ENCODE measurements around the gene DNAJC17. TPM values are rescaled to one million over a fixed set of nuclear protein-coding genes. Genes with fewer than 3 reads are reported as not detected.

The DNAJC17 gene
- total RNA-seq, 4 donors from 2014 or later, result 20.4 to 40.2 (median 30.3) TPM

DNA sequence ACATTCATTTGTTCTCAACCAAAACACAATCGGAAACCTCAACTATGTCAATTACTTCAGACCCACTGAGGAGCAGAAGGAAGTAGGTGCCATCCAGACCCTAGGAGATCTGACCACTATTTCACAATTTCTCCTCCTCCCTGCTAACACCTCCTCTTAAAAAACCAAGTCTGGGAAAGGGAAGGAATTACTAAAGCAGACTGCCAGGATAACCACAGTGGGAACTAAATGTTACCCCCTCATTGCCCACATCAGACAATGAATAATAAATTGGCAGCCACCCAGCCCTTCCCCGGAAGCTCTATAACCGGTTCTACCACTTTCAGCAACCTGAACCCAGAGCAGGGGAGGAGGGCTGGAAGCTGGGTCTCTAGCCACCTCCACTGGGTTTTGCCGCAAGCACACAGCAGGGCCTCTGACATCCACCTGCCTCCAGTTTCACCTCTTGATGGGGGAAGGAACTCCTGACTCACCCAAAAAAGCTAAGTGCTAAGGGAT lies 19.9 kb downstream of the DNAJC17 start:
- 21% methylated on average over 4 of the region's 4 CpGs for WGBS
- peaks cover 13% of the 10 kb centered on the region for H3K36me3 ChIP-seq
- TF ChIP-seq, protein P1, sequence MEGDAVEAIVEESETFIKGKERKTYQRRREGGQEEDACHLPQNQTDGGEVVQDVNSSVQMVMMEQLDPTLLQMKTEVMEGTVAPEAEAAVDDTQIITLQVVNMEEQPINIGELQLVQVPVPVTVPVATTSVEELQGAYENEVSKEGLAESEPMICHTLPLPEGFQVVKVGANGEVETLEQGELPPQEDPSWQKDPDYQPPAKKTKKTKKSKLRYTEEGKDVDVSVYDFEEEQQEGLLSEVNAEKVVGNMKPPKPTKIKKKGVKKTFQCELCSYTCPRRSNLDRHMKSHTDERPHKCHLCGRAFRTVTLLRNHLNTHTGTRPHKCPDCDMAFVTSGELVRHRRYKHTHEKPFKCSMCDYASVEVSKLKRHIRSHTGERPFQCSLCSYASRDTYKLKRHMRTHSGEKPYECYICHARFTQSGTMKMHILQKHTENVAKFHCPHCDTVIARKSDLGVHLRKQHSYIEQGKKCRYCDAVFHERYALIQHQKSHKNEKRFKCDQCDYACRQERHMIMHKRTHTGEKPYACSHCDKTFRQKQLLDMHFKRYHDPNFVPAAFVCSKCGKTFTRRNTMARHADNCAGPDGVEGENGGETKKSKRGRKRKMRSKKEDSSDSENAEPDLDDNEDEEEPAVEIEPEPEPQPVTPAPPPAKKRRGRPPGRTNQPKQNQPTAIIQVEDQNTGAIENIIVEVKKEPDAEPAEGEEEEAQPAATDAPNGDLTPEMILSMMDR (IDR thresholded peaks at IDR 0.05), result no peak
- TF ChIP-seq EP300 (IDR thresholded peaks at IDR 0.05), result no peak
- no peak for TF ChIP-seq POLR2A (IDR thresholded peaks at IDR 0.05)
- TF ChIP-seq POLR2AphosphoS5 (IDR thresholded peaks at IDR 0.05), result no peak
- no peaks in the 10 kb centered on the region for H3K27me3 ChIP-seq
- peak overlapping the region; percentile 50 for H3K27ac ChIP-seq
- H3K9me3 ChIP-seq, result no peaks in the 10 kb centered on the region
- peaks cover 33% of the 10 kb centered on the region for H3K4me1 ChIP-seq
- H3K4me3 ChIP-seq, result no peak overlapping the region
- DNase-seq (ENCODE audit: low spot score in 2 of 2), result no peak

DNA sequence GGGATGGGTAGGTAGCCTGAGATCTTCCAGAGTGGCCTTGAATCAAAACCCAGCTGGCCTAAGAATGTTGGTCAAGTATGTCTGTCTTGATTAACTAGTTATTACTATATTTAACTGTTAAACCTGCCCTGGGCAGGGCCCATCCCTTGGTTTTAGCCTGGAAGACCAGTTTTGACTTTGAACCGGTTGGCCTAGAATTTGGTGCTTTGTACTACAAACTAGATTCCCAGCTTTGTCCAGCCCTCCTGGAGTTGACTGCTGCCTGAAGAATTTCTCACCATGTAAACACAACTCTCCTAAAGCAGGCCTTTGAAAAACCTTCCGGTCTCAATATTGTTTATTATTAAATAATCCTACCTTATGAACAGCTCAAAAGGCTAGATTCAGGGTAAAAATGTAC lies 21.5 kb downstream of the DNAJC17 start:
- Histone ChIP-seq H3K9me3 (no peaks in the 10 kb centered on the region), H3K4me3 (no peak overlapping the region), H3K27me3 (no peaks in the 10 kb centered on the region), H3K4me1 (peaks cover 33% of the 10 kb centered on the region), H3K27ac (peak overlapping the region; percentile 50), H3K36me3 (peaks cover 3% of the 10 kb centered on the region)
- TF ChIP-seq EP300 (IDR thresholded peaks at IDR 0.05) (no peak), POLR2AphosphoS5 (IDR thresholded peaks at IDR 0.05) (no peak), POLR2A (IDR thresholded peaks at IDR 0.05) (no peak)
- TF ChIP-seq, protein P1 (IDR thresholded peaks at IDR 0.05), result no peak
- WGBS, result 79% methylated on average over 2 of the region's 2 CpGs
- DNase-seq (ENCODE audit: low spot score in 2 of 2), result no peak

DNA sequence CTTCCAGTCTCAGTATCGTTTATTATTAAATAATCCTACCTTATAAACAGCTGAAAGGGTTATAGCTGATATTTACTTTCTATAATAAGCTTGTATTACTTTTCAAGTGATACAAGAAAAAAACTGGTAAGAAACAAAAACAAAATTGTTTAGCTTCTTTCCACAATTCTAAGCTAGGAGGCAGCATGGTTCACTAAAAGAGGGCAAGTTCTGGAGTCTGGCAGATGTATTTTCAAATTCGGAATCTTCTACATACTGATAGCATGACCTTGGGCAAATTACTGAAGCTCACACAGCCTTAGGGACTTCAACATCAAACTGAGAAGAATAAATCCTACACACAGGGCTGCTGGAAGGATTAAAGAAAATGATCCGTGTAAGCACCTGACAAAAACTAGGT lies 22.1 kb downstream of the DNAJC17 start:
- Histone ChIP-seq H3K4me3 (no peak overlapping the region), H3K36me3 (peaks cover 3% of the 10 kb centered on the region), H3K27ac (peak overlapping the region; percentile 50), H3K4me1 (peaks cover 33% of the 10 kb centered on the region), H3K9me3 (no peaks in the 10 kb centered on the region), H3K27me3 (no peaks in the 10 kb centered on the region)
- no peak for DNase-seq (ENCODE audit: low spot score in 2 of 2)
- WGBS, result 55% methylated on average over 3 of the region's 3 CpGs
- TF ChIP-seq POLR2A (IDR thresholded peaks at IDR 0.05) (no peak), POLR2AphosphoS5 (IDR thresholded peaks at IDR 0.05) (no peak), EP300 (IDR thresholded peaks at IDR 0.05) (no peak)
- TF ChIP-seq, protein P1 (IDR thresholded peaks at IDR 0.05), result no peak

DNA sequence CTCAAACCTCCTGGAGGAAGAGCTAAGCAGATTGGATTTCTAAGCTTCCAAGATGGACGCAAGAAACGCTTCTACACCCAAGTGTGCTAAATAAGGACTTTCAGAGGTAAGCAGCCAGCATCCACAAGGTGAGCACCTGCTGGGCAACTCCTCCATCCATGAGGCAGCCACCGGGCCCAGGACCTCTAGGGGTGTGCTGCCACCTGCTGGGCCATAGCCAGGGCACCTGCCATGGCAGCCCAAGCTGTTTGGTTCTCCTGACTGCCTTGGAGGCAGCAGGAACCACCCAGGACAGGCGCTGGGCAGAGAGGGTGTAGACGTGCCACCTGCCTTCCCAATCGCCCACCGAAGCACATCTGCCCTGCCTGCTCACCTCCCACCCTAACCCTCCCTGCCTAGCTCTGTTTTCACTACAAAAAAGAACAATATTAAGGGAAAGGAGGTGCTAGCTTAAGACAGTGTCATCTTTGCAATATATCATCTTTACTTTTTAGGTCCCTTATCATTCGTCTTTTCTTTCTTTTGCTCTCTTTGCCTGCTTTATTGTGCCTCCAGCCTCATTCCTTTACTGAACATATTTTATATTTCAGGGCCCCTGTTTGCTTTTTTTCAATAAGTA lies 24.6 kb downstream of the DNAJC17 start:
- no peaks in the 10 kb centered on the region for H3K27me3 ChIP-seq
- H3K4me3 ChIP-seq, result no peak overlapping the region
- H3K36me3 ChIP-seq, result peaks cover 25% of the 10 kb centered on the region
- no peak overlapping the region for H3K27ac ChIP-seq
- no peaks in the 10 kb centered on the region for H3K9me3 ChIP-seq
- TF ChIP-seq EP300 (IDR thresholded peaks at IDR 0.05) (no peak), POLR2AphosphoS5 (IDR thresholded peaks at IDR 0.05) (no peak), POLR2A (IDR thresholded peaks at IDR 0.05) (no peak)
- TF ChIP-seq, protein P1 (IDR thresholded peaks at IDR 0.05), result peak in 1 of 2 donors; percentile 73
- DNase-seq (ENCODE audit: low spot score in 2 of 2), result no peak
- H3K4me1 ChIP-seq, result peaks cover 25% of the 10 kb centered on the region
- WGBS, result 60% methylated on average over 8 of the region's 8 CpGs

DNA sequence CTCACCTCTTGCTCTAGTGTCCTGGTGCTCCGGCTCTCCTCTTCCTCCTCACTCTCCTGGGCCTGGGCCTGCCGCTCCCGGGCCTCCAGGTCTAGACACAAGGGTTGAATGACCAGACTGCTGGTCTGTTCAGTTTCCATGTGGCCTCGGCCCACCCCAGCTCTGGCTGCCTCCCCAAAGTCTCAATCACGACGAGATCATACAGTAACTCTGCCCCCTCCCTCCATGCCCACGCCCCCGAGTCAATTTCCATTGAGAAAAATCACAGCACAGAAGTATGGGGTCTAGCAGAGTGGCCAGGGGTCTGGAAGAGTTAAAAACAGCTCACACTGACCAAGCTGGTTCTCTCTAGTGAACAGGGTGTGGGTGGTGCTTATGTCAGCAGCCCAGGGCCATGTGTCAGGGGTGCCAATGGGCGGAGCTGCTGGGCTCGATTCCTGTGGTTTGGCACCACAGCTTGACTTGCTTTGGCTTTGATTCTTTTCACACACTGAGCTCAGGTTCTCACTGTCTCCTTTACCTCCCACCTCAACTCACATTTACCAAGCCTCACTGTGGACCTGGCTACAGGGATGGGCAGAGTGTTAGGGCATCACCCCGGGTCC lies 30.6 kb downstream of the DNAJC17 start:
- peaks cover 29% of the 10 kb centered on the region for H3K4me1 ChIP-seq
- no peak for DNase-seq (ENCODE audit: low spot score in 2 of 2)
- H3K36me3 ChIP-seq, result peaks cover 66% of the 10 kb centered on the region
- no peaks in the 10 kb centered on the region for H3K9me3 ChIP-seq
- no peak overlapping the region for H3K4me3 ChIP-seq
- no peaks in the 10 kb centered on the region for H3K27me3 ChIP-seq
- no peak for TF ChIP-seq POLR2A (IDR thresholded peaks at IDR 0.05)
- peak in 1 of 3 donors; percentile 41 for TF ChIP-seq POLR2AphosphoS5 (IDR thresholded peaks at IDR 0.05)
- no peak for TF ChIP-seq EP300 (IDR thresholded peaks at IDR 0.05)
- TF ChIP-seq, protein P1 (IDR thresholded peaks at IDR 0.05), result no peak
- WGBS, result 40% methylated on average over 11 of the region's 11 CpGs
- peak overlapping the region; percentile 42 for H3K27ac ChIP-seq
